Rectal smooth muscle tissue (tissue), 1 donor: ENCODE results near the gene ACP5.

Source experiments
- H3K27ac ChIP-seq: one replicate; pipeline ENCODE4 v1.7.0; 2013; ENCODE audit warnings: low read depth, low read length, inconsistent platforms
- H3K27me3 ChIP-seq: one replicate; pipeline ENCODE4 v1.7.0; 2013; ENCODE audit warnings: low read length; ENCODE audit not compliant: control insufficient read depth, insufficient read depth
- H3K36me3 ChIP-seq: one replicate; pipeline ENCODE4 v1.7.0; 2013; ENCODE audit warnings: low read length; ENCODE audit not compliant: control insufficient read depth, insufficient read depth
- H3K4me1 ChIP-seq: one replicate; pipeline ENCODE4 v1.7.0; 2013; ENCODE audit warnings: low read length; ENCODE audit not compliant: control insufficient read depth, insufficient read depth
- H3K4me3 ChIP-seq: one replicate; pipeline ENCODE4 v1.7.0; 2013; ENCODE audit warnings: low read length
- H3K9ac ChIP-seq: one replicate; pipeline ENCODE4 v1.7.0; 2013; ENCODE audit warnings: low read length

Gene ACP5

DNA sequence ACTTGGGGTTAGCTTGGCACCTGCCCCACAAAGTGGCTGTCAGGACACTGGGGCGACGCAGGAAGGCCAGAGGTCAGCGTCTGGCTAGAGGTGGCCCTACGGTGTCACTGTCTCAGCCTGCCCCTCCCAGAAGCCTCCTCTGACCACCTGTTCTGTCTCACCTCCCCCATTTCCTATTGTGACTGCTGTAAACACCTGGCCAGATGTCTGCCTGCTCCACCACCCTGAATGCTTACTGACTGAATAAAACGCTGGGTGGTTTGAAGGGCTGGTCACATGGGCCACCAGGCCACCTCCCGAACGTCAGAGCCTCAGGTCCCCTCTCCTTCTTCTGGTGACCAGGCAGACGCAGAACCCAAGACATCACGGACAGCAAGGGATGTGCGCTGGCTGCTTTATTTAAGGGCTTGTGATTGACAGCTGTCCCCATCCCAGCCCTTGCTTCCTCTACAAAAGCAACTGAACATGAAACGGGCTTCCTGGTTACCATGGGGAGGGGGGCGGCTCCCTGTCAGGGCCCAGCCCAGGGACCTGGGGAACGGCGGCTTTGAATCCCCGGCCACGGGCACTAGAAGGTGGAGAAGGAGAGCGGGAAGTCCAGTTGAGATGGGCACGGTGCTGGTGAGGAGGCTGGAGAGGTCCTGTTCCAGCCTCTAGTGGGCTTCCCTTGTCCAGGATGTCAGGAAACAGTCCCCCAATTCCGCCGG is 24.6 kb downstream of the ACP5 start:
- Histone ChIP-seq H3K4me3 (no peak overlapping the region), H3K27me3 (no peaks in the 10 kb centered on the region), H3K36me3 (peaks cover 21% of the 10 kb centered on the region), H3K9ac (no peak overlapping the region), H3K4me1 (peaks cover 18% of the 10 kb centered on the region), H3K27ac (peak overlapping the region; percentile 98)

DNA sequence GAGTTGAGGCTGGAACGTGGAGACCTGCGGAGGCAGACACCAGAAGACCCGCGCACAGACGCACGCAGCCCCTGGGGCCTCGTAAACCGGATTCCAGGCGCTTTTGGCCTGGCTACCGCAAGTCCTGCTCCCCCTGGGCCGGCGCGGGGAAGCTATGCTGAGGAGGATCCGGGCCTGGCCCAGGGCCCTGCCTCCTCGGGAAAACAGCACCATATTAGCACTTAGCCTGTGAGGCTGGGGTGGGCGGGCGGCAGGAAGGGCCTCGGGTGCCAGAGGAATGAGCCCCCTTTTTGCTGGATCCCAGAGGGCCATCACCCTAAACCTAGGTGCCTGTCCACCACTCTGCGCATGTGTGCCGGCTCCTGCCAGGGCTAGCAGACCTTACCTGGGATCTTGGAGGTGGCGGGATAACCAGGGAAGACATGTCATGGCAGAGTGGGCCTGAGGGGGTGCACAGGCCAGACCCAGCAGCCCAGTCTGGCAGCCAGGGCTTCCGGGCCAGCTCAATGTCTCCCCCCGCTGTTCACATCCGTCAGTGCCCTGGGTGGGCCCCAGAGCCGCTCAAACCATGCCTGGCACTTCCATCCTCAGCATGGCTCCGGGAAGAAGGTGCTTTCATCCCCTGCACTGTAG is 25.7 kb downstream of the ACP5 start:
- Histone ChIP-seq H3K27ac (peak overlapping the region; percentile 98), H3K36me3 (peaks cover 23% of the 10 kb centered on the region), H3K27me3 (no peaks in the 10 kb centered on the region)

DNA sequence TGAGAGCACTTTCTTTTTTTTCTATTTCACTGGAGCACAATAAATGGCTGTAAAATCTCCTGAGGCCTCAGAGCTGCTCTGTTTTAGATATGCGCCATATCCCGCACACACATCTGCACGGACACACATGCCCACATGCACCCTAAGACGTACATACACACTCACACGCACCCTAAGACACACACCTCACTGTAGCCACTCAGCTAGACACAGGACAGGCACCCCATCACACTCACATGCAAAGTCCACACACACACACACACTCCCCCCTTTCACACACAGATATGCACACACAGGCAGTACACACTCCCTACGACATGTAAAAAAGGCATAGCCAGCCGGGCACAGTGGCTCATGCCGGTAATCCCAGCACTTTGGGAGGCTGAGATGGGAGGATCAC is 27.2 kb downstream of the ACP5 start:
- H3K9ac ChIP-seq, result no peak overlapping the region
- peaks cover 16% of the 10 kb centered on the region for H3K4me1 ChIP-seq
- peaks cover 18% of the 10 kb centered on the region for H3K36me3 ChIP-seq
- H3K27me3 ChIP-seq, result no peaks in the 10 kb centered on the region
- H3K4me3 ChIP-seq, result no peak overlapping the region
- H3K27ac ChIP-seq, result peak overlapping the region; percentile 42

More for the DNA sequence above, 25.7 kb downstream of the ACP5 start:
- H3K4me3 ChIP-seq, result peak overlapping the region; percentile 39
- H3K4me1 ChIP-seq, result peaks cover 16% of the 10 kb centered on the region
- peak overlapping the region; percentile 47 for H3K9ac ChIP-seq

DNA sequence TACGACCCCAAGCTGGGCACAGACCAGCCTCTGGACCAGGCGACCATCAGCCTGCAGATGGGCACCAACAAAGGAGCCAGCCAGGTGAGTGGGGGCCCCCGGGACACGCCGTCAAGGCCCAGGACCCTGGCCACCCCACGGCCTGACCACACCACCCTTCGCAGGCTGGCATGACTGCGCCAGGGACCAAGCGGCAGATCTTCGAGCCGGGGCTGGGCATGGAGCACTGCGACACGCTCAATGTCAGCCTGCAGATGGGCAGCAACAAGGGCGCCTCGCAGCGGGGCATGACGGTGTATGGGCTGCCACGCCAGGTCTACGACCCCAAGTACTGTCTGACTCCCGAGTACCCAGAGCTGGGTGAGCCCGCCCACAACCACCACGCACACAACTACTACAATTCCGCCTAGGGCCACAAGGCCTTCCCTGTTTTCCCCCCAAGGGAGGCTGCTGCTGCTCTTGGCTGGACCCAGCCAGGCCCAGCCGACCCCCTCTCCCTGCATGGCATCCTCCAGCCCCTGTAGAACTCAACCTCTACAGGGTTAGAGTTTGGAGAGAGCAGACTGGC is 28.0 kb downstream of the ACP5 start:
- Histone ChIP-seq H3K4me3 (no peak overlapping the region), H3K27me3 (no peaks in the 10 kb centered on the region), H3K27ac (peak overlapping the region; percentile 40), H3K9ac (no peak overlapping the region), H3K4me1 (peaks cover 16% of the 10 kb centered on the region), H3K36me3 (peaks cover 18% of the 10 kb centered on the region)

DNA sequence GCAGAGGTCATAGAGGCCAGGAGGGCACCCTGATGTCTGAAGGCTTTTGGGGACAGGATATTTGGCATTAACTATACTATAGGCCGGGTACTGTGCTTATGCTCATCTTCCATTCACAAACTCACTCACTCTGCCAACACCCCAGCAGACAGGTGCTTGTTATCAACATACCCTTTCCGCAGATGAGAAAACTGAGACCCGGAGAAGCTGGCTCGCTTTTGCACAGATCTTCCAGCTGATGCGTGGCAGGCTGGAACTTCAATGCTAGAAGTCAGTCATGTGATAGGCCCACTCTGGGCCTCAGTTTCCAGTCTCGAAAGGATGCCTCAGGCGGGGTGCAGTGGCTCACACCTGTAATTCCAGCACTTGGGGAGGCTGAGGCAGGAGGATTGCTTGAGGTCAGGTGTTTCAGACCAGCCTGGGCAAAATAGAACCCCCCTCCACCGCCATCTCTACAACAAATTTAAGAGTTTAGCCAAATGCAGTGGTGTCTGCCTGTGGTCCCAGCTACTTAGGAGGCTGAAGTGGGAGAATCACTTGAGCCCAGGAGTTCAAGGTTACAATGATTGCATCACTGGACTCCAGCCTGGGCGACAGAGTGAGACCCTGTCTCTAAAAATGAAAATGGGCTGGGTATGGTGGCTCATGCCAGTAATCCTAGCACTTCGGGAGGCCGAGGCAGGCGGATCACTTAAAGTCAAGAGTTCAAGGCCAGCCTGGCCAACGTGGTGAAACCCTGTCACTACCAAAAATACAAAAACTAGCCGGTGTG is 29.3 kb downstream of the ACP5 start:
- Histone ChIP-seq H3K27me3 (no peaks in the 10 kb centered on the region), H3K36me3 (peaks cover 9% of the 10 kb centered on the region), H3K27ac (peak overlapping the region; percentile 7), H3K9ac (no peak overlapping the region), H3K4me3 (no peak overlapping the region), H3K4me1 (peaks cover 20% of the 10 kb centered on the region)

DNA sequence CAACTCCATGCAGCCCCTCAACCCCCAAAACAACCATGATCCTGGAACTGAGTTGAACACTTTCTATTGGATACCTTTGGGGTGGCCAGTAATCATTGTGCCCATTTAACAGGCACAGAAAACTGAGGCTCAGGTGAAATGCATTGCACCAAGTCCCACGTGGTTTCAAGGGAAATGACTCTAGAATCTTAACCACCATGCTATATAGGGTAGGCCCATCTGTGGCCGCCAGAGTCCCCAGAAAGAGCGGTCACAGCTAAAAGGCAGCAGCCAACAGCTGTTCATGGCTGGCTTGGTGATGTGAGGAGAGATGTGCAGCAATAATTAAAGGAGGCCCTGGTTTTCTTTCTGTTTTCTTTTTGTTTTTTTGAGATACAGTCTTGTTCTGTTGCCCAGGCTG is 36.2 kb downstream of the ACP5 start:
- Histone ChIP-seq H3K4me3 (peak overlapping the region; percentile 68), H3K4me1 (peaks cover 11% of the 10 kb centered on the region), H3K27ac (peak overlapping the region; percentile 100), H3K27me3 (peaks cover 5% of the 10 kb centered on the region), H3K9ac (no peak overlapping the region), H3K36me3 (no peaks in the 10 kb centered on the region)

DNA sequence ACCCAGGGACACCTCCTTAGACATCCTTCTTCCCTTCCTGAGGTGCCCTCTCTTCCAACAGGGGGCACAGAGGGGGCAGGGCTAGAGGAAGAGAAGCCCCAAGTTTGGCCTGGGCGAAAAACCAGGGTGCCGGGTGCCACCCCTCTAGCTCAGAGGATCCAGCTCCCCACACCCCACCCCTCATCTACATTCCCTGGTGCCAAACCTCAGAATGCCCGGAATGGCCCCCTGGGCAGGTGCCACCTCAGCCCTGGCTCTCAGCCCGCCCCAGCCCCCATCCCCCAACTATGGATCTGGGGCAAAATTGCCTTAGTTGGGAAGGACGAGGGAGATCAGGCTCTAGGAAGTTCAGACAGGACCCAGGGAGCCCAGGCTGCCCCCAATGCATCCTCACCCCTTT is 36.8 kb downstream of the ACP5 start:
- H3K4me3 ChIP-seq, result peak overlapping the region; percentile 68
- H3K27me3 ChIP-seq, result peaks cover 5% of the 10 kb centered on the region
- H3K9ac ChIP-seq, result peak overlapping the region; percentile 45
- H3K27ac ChIP-seq, result peak overlapping the region; percentile 100
- peaks cover 12% of the 10 kb centered on the region for H3K4me1 ChIP-seq
- H3K36me3 ChIP-seq, result no peaks in the 10 kb centered on the region

DNA sequence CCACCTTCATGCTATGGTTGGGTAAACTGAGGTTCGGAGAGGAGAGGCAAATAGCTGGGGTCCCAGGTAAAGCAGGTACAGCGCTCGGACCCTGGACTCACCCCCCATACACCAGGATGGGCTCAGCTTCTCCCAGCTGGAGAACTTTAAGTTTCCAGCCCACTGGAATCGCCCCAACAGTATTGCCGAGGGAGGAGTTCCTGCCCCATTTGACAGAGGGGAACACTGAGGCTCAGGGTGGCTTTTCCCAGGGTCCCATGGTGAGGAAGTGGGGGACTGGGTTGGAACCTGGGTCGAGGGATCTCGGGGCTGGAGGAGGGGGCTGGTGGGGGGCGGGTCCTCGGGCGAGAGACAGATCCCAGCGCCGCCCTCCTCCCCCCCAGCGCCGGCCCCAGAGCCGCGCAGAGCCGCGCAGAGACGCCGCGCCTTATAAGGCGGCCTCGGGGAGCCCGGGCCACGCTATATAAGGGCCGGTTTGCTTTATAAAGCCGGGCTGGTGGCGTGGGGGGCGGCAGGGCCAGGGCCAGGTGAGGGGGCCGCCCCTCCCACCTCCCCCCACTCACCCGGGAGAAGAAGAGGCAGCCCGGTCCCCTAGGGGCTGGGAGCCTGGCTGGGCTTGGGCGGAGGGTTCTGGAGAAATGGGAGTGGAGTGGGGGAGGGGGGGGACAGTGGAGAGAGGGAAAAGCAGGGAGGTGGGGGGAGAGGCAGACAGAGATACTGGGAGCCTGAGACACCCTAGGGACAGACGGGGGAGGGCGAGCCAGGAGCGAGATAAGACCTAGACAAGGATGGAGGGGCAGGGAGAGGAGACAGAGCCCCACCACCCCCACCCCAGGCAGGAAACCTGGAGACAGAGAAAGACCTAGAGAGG is 37.7 kb downstream of the ACP5 start:
- H3K36me3 ChIP-seq, result no peaks in the 10 kb centered on the region
- H3K27me3 ChIP-seq, result peaks cover 5% of the 10 kb centered on the region
- peak overlapping the region; percentile 96 for H3K9ac ChIP-seq
- peak overlapping the region; percentile 100 for H3K27ac ChIP-seq
- peaks cover 21% of the 10 kb centered on the region for H3K4me1 ChIP-seq
- peak overlapping the region; percentile 83 for H3K4me3 ChIP-seq

DNA sequence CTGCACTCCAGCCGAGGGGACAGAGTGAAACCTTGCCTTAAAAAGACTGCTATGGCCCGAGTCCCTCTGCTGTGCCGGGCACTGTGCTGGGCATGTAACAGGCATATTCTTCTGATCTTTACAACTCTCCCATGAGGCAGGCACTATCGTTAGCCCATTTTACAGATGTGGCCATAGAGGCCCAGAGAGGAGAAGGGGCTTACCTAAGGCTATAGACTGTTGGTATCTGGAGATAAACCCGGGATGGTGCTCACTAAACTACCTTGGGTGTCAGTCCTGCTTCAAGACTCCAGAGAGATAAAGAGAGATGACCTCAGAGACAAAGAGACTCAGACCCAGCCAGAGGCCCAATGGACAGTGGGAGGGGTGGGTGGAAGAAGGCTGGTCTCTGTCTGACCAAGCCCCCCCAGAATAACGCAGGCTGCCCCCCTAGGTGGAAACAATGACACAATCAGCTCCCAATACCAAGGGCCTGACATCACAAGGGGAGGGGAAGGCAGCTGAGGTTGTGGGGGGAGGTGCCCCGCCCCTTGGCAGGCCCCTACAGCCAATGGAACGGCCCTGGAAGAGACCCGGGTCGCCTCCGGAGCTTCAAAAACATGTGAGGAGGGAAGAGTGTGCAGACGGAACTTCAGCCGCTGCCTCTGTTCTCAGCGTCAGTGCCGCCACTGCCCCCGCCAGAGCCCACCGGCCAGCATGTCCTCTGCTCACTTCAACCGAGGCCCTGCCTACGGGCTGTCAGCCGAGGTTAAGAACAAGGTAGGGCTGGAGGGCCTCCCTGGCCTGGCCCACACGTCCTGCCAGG is 39.0 kb downstream of the ACP5 start, which contains the start of gene CNN1:
CNN1 (plus strand) TSS at position 620 of the 805 bp plus-strand sequence; CDS start at position 697, 77 bp downstream.
- Histone ChIP-seq H3K4me3 (peak within 1 kb of the TSS; percentile 83), H3K27ac (peak within 1 kb of the TSS; percentile 100), H3K36me3 (no peaks in the 10 kb centered on the region), H3K4me1 (peaks cover 20% of the 10 kb centered on the region), H3K9ac (peak within 1 kb of the TSS; percentile 96), H3K27me3 (peaks cover 5% of the 10 kb centered on the region)

DNA sequence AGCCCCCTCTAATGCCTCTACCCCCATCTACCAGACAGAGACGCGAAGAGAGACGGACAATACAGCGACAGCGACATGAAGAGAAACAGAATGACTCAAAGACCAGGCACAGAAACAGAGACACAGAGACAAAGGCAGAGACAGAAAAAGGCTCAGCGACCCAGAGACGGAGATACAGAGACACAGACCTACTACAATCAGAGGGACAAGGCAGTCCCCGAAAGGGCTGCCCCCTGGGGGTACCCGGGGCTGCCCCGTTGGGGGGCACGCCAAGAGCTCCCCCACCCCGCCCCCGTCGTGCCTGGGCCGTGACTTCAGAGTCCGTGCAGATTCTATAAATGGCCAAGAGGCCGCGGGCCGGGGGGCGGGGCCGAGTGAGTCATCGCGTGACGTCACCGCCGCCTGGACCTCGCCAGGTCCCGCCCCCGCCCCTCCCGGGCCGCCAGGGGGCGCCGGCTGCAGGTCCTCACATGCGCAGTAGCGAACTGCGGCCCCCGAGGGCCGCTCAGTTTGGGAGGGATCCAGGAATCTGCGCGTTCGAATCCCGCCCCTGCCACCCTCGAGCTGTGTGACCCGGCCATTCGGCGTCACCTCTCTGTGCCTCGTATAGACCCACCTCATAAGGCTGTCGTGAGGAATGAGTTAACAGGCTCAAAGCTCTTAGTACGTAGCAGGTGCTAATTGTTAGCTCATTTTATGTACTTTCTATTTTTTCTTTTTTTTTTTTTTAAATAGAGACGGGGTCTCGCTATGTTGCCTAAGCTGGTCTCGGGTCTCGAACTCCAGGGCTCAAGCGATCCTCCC is 41.5 kb downstream of the ACP5 start:
- Histone ChIP-seq H3K4me1 (peaks cover 20% of the 10 kb centered on the region), H3K4me3 (peak overlapping the region; percentile 42), H3K36me3 (no peaks in the 10 kb centered on the region), H3K27me3 (peaks cover 5% of the 10 kb centered on the region), H3K27ac (peak overlapping the region; percentile 96), H3K9ac (peak overlapping the region; percentile 42)
